ENCODE results near the gene TMEM125. TPM values are rescaled to one million over a fixed set of nuclear protein-coding genes. Genes with fewer than 3 reads are reported as not detected.
A peak's percentile ranks its signal among the peaks of the same experiment; 100 is the strongest.

Gene TMEM125
- total RNA-seq, 4 donors from 2014 or later = 19.7 to 66.8 (median 51.2) TPM

DNA sequence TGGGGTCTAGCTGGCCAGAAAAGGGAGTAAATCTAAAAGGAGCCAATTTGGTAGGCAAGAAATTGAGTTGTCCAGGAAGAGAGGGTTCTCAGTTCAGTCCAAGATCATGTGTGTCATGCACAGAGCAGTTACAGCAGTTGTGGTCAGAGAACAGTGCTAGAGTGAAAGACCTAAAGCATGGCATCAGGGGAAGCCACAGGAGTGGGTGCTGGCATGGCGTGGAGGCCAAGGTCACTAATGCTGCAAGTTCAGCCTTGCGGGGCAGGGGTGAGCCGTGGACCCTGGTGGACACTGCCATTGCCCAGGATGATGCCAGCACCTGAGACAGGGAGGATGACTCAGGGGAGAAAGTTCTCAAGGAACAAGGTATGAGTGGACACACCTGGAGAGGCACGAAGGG is 16.6 kb upstream of the TMEM125 start:
- intact Hi-C loops (cut with DNase I; ENCODE audit: low total_unique reads) = no loop called here
- Histone ChIP-seq H3K9me3 (no peaks in the 10 kb centered on the region), H3K4me1 (peaks cover 6 to 20% (median 15%) of the 10 kb centered on the region in 4 donors), H3K36me3 (no peaks in the 10 kb centered on the region), H3K27ac (no peak overlapping the region), H3K4me3 (no peak overlapping the region), H3K27me3 (no peaks in the 10 kb centered on the region)
- TF ChIP-seq EP300 (IDR thresholded peaks at IDR 0.05; ENCODE audit: low read depth) (no peak), POLR2A (IDR thresholded peaks at IDR 0.05) (no peak), POLR2AphosphoS5 (IDR thresholded peaks at IDR 0.05) (no peak)
- TF ChIP-seq, protein P1, sequence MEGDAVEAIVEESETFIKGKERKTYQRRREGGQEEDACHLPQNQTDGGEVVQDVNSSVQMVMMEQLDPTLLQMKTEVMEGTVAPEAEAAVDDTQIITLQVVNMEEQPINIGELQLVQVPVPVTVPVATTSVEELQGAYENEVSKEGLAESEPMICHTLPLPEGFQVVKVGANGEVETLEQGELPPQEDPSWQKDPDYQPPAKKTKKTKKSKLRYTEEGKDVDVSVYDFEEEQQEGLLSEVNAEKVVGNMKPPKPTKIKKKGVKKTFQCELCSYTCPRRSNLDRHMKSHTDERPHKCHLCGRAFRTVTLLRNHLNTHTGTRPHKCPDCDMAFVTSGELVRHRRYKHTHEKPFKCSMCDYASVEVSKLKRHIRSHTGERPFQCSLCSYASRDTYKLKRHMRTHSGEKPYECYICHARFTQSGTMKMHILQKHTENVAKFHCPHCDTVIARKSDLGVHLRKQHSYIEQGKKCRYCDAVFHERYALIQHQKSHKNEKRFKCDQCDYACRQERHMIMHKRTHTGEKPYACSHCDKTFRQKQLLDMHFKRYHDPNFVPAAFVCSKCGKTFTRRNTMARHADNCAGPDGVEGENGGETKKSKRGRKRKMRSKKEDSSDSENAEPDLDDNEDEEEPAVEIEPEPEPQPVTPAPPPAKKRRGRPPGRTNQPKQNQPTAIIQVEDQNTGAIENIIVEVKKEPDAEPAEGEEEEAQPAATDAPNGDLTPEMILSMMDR (IDR thresholded peaks at IDR 0.05) = no peak
- in situ Hi-C loops (cut with MboI; ENCODE audit: low pct_ligation_motif_present in 1 of 4, low pct_unique_long_range_greater_than_20kb in 1 of 4, low sequenced_read_pairs in 3 of 4) = no loop called here
- DNase-seq = no peak
- 90% methylated on average over 4 of the region's 4 CpGs; no CpG with 5 or more reads in 1 of the 2 donors for WGBS, 2 donors (ENCODE audit: low coverage in 1 of 2)

DNA sequence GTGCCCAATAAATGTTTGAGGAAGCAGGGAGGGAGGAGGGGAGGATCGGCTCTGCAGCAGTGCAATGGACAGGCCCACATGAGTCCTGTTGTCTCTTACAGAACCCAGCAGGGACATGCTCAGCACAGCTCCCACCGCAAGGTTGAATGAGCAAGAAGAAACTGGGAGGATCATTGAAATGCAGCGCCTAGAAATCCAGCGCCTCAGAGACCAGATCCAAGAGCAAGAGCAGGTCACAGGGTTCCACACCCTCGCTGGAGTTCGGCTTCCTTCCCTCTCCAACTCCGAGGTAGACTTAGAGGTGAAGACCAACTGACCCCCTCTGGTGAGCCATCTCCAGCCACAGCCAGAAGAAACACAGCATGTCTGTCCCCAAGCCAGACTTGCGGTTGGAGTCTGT is 15.9 kb upstream of the TMEM125 start:
- TF ChIP-seq EP300 (IDR thresholded peaks at IDR 0.05; ENCODE audit: low read depth) (no peak), POLR2AphosphoS5 (IDR thresholded peaks at IDR 0.05) (no peak), POLR2A (IDR thresholded peaks at IDR 0.05) (no peak)
- TF ChIP-seq, protein P1 (IDR thresholded peaks at IDR 0.05) = no peak
- peaks cover 6 to 20% (median 15%) of the 10 kb centered on the region in 4 donors for H3K4me1 ChIP-seq
- intact Hi-C loops (cut with DNase I; ENCODE audit: low total_unique reads) = no loop called here
- no peak for DNase-seq
- in situ Hi-C loops (cut with MboI; ENCODE audit: low pct_ligation_motif_present in 1 of 4, low pct_unique_long_range_greater_than_20kb in 1 of 4, low sequenced_read_pairs in 3 of 4) = no loop called here
- no peaks in the 10 kb centered on the region for H3K27me3 ChIP-seq
- 90 to 96% methylated on average over 4 to 8 of the region's 8 CpGs for WGBS, 2 donors (ENCODE audit: low coverage in 1 of 2)
- no peaks in the 10 kb centered on the region for H3K36me3 ChIP-seq
- no peak overlapping the region for H3K4me3 ChIP-seq
- H3K9me3 ChIP-seq = no peaks in the 10 kb centered on the region
- H3K27ac ChIP-seq = no peak overlapping the region

DNA sequence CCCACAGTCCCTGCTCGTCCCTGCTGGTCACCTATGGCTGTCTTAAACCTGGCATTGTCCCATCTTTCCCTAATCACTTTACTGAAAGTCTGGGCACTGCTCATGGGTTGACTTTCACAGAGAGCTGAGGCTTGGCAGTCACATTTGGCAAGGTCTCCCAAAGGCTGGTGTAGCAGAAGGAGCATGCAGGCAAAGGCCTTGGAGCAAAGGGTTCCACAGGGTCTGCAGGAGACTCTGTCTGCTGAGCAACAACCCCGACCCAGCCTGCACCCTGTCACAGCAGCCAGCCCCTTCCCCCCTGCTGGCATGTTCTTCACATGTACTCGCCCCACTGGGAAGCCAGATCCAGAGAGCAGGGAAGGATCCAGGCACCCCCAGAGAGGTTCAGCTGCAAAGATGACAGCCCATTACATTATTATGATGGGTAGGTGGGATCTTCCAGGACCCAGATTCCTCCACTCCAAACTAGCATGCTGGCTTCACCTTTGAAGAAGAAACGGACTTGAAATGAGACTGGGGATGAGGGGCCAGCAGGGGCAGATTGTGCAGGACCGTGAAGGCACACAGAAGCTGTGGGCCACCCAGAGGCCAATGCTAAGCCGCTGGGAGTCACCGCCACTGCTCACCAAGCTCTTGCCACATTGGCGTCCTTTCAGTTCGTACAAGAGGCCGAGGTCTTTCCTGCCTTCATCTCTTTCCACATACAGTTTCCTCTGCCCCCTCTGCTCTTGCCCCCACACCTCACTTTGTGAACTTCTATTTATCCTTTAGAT is 14.2 kb upstream of the TMEM125 start:
- H3K9me3 ChIP-seq = no peaks in the 10 kb centered on the region
- intact Hi-C loops (cut with DNase I; ENCODE audit: low total_unique reads) = no loop called here
- DNase-seq = no peak
- no peak for TF ChIP-seq POLR2AphosphoS5 (IDR thresholded peaks at IDR 0.05)
- H3K4me1 ChIP-seq = peaks cover 6 to 20% (median 15%) of the 10 kb centered on the region in 4 donors
- WGBS, 2 donors (ENCODE audit: low coverage in 1 of 2) = 74 to 95% methylated on average over 4 to 10 of the region's 10 CpGs
- H3K36me3 ChIP-seq = no peaks in the 10 kb centered on the region
- peak overlapping the region; percentile 76 to 85 (median 78) for H3K27ac ChIP-seq
- H3K27me3 ChIP-seq = no peaks in the 10 kb centered on the region
- H3K4me3 ChIP-seq = no peak overlapping the region
- in situ Hi-C loops (cut with MboI; ENCODE audit: low pct_ligation_motif_present in 1 of 4, low pct_unique_long_range_greater_than_20kb in 1 of 4, low sequenced_read_pairs in 3 of 4) = no loop called here

DNA sequence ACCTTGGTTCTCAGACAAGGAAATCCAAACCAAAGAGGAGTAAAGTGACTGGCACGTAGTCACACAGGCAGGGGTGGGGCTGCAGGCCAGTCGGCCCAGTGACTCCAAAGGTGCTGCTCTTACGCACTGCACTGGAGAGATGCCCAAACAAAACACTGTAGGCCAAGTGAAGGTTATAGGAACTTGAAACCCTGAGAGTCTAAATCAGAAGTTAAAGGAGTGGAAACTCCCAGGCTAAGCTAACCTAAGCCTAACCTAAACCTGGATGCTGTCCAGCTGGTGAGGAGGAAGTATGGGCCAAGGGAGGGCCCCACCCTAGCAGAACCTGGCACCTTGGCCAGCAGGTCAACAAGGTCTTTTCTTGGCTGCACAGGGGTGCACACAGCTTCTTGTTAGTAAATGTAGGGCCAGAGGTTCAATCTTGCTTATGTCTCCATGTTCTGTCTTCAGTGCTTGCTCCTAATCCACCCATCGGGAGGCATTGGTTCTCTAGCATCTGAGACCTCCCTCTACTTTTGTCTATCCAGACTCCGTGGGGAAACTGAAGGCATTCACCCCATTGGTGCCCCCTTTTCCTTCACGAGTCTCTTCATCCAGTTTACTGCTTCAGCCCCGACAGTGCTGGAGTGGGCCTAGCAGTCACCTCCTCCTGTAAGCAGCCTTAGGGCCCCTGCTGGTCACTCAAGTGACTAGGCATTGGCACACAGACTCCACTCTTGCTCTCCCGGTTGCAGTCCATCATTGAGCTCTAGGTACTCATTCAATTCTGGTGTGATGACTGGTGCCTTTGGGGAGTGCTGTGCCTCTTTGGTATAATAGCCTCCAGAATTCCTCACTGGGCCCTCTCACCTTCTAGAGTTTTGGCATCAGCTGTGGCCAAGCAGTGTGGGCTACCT is 12.9 kb upstream of the TMEM125 start:
- Histone ChIP-seq H3K36me3 (no peaks in the 10 kb centered on the region), H3K4me3 (no peak overlapping the region), H3K9me3 (no peaks in the 10 kb centered on the region), H3K4me1 (peaks cover 6 to 20% (median 15%) of the 10 kb centered on the region in 4 donors), H3K27me3 (no peaks in the 10 kb centered on the region), H3K27ac (peak overlapping the region; percentile 76 to 85 (median 78))
- in situ Hi-C loops (cut with MboI; ENCODE audit: low pct_ligation_motif_present in 1 of 4, low pct_unique_long_range_greater_than_20kb in 1 of 4, low sequenced_read_pairs in 3 of 4) = no loop called here
- 70% methylated on average over 2 to 8 of the region's 8 CpGs for whole genome bisulfite sequencing, 2 donors (ENCODE audit: low coverage in 1 of 2)
- peak in 2 of 3 donors; percentile 38 to 58 for TF ChIP-seq POLR2AphosphoS5 (IDR thresholded peaks at IDR 0.05)
- TF ChIP-seq POLR2A (IDR thresholded peaks at IDR 0.05) = no peak
- no peak for TF ChIP-seq EP300 (IDR thresholded peaks at IDR 0.05; ENCODE audit: low read depth)
- TF ChIP-seq, protein P1 (IDR thresholded peaks at IDR 0.05) = peak in 1 of 5 experiments; percentile 18
- peak; percentile 84 for DNase-seq
- intact Hi-C loops (cut with DNase I; ENCODE audit: low total_unique reads) = no loop called here

Measured in transverse colon (tissue), 4 donors.